HepG2 (cell line): ENCODE data around the gene ARL6IP4. TPM values are rescaled to one million over a fixed set of nuclear protein-coding genes. Genes with fewer than 3 reads are reported as not detected.
A peak's percentile ranks its signal among the peaks of the same experiment; 100 is the strongest.

Source experiments
- ATAC-seq: fragments of 200-7000 bp; cut with Tn5 transposase; 3 replicates; pipeline ENCODE4 v1.9.1; 2020; ENCODE audit warnings: mild to moderate bottlenecking, moderate library complexity
- BruUV-seq: library from RNA; stranded (reverse); fragments of 400-500 nt; replicated peaks from 2 replicates; lab custom pipeline; 2021; lab: Mats Ljungman, UMichigan
- CTCF ChIA-PET: fragments of 300-600 bp; formaldehyde crosslinking; extraction: SDS; loops from one replicate; lab custom pipeline; 2021; ENCODE audit warnings: low total read pairs, inconsistent platforms, low intra/inter-chr PET ratio; lab: Yijun Ruan, JAX
- POLR2A ChIA-PET: fragments of 350-600 bp; sonication (Branson Sonifier 250); formaldehyde crosslinking; loops from one replicate; lab custom pipeline; 2020; ENCODE audit warnings: antibody characterized with exemption, inconsistent platforms; lab: Yijun Ruan, JAX
- DNase-seq: peaks from one replicate; pipeline ENCODE4 v3.0.0-alpha.2; 2015; ENCODE audit warnings: low spot score
- FAIRE-seq: peaks from 3 replicates; lab custom pipeline; 2011; peaks lifted over from hg19 to GRCh38; lab: Jason Lieb, UNC
- H2AFZ ChIP-seq: one replicate; pipeline ENCODE4 v1.6.1; 2011; ENCODE audit warnings: low read length, inconsistent platforms
- H3K27ac ChIP-seq: fragments of 300-600 bp; 3 replicates; pipeline ENCODE4 v1.8.0; 2011; ENCODE audit warnings: mixed run types, mild to moderate bottlenecking, mixed read lengths, low read length, inconsistent platforms; ENCODE audit not compliant: insufficient read depth; ENCODE audit errors: extremely low read length
- H3K27me3 ChIP-seq, 2 experiments: fragments of 200-600 bp in 1 of 2; 2 replicates in 1 of 2; 3 replicates in 1 of 2; pipeline versions ENCODE4 v1.6.0 to v1.8.0; 2011; ENCODE audit warnings: low read length in 2 of 2, mild to moderate bottlenecking in 2 of 2, moderate library complexity in 2 of 2, inconsistent platforms in 1 of 2; ENCODE audit not compliant: insufficient read depth in 2 of 2, control insufficient read depth in 1 of 2
- H3K36me3 ChIP-seq, 2 experiments: fragments of 200-600 bp in 1 of 2; replicated peaks in 1 of 2; 2 replicates in 1 of 2; 3 replicates in 1 of 2; pipeline versions ENCODE4 v1.5.1 to v1.8.0; 2011; ENCODE audit warnings: low read length in 2 of 2, inconsistent platforms in 1 of 2; ENCODE audit not compliant: insufficient read depth in 2 of 2, control insufficient read depth in 1 of 2
- H3K4me1 ChIP-seq: 2 replicates; pipeline ENCODE4 v1.5.1; 2012; ENCODE audit warnings: low read length, inconsistent platforms; ENCODE audit not compliant: insufficient read depth
- H3K4me2 ChIP-seq: 2 replicates; pipeline ENCODE4 v1.6.0; 2011; ENCODE audit warnings: low read depth, low read length, inconsistent platforms
- H3K4me3 ChIP-seq, 3 experiments: fragments of 200-600 bp in 1 of 3; sonication (generic), shearing (Covaris generic) in 1 of 3; replicated peaks in 1 of 3; 2 replicates each; pipeline ENCODE4 v1.5.1; 2011 to 2016; ENCODE audit warnings: low read length in 3 of 3, inconsistent platforms in 2 of 3, low read depth in 2 of 3, mild to moderate bottlenecking in 2 of 3, control low read depth in 1 of 3, mixed read lengths in 1 of 3; ENCODE audit not compliant: insufficient read depth in 1 of 3
- H3K79me2 ChIP-seq: one replicate; pipeline ENCODE4 v1.6.1; 2011; ENCODE audit warnings: low read length, inconsistent platforms; ENCODE audit not compliant: insufficient read depth
- H3K9ac ChIP-seq: 2 replicates; pipeline ENCODE4 v1.6.0; 2011; ENCODE audit warnings: mild to moderate bottlenecking, low read depth, low read length, inconsistent platforms; ENCODE audit not compliant: insufficient read depth
- H3K9me3 ChIP-seq: 2 replicates; pipeline ENCODE4 v1.5.1; 2012; ENCODE audit warnings: mild to moderate bottlenecking, low read length
- H4K20me1 ChIP-seq: 2 replicates; pipeline ENCODE4 v1.6.0; 2011; ENCODE audit warnings: inconsistent platforms, mild to moderate bottlenecking, low read length, moderate library complexity; ENCODE audit not compliant: insufficient read depth
- REST ChIP-seq, 2 experiments: IDR thresholded peaks; 2 replicates each; pipeline ENCODE4 v1.6.1; 2011 to 2012; ENCODE audit warnings: low read length in 2 of 2, borderline replicate concordance in 1 of 2, low read depth in 1 of 2, mild to moderate bottlenecking in 1 of 2, moderate library complexity in 1 of 2
- THYN1 ChIP-seq: sonication (generic); formaldehyde crosslinking; IDR thresholded peaks from 2 replicates; pipeline ENCODE4 v1.8.1; 2023; ENCODE audit warnings: low read depth, mild to moderate bottlenecking, moderate library complexity, missing genetic modification reagents, borderline replicate concordance
- ZBTB2 ChIP-seq: sonication (generic); formaldehyde crosslinking; IDR thresholded peaks from 2 replicates; pipeline ENCODE4 v1.8.0; 2022; ENCODE audit warnings: low read depth, missing genetic modification reagents
- WGBS: methylation state at CpG from one replicate; pipeline ENCODE4 v1.1.6; 2017; ENCODE audit warnings: low lambda C conversion rate; 5-methylcytosine and 5-hydroxymethylcytosine counted together
- in situ Hi-C: cut with HindIII; loops from 2 replicates; pipeline ENCODE4 v1.10.0; 2017; ENCODE audit warnings: low pct_unique_long_range_greater_than_20kb; ENCODE audit not compliant: extremely low pct_ligation_motif_present
- intact Hi-C: fragments of 100-400 bp; cut with micrococcal nuclease; formaldehyde crosslinking; loops from one replicate; pipeline ENCODE4 v1.10.0; 2022; ENCODE audit not compliant: unreplicated experiment
- polyA plus RNA-seq, 8 experiments: library from polyadenylated mRNA; depleted of rRNA in 3 of 8; stranded (reverse) in 7 of 8; unstranded in 1 of 8; fragments of >200 nt; fragmentation: Illumina TruSeq in 4 of 8; extraction: Trizol in 4 of 8; gene quantifications; 2 replicates each; pipeline versions ENCODE4 v1.2.1 to v1.2.3, GENCODE V29; 2011 to 2016; ENCODE audit warnings: low read depth in 4 of 8, missing spikeins in 1 of 8, mixed read lengths in 1 of 8; ENCODE audit not compliant: insufficient read depth in 1 of 8
- total RNA-seq, 5 experiments: library from RNA; depleted of rRNA; stranded (reverse); fragments of >200 nt; fragmentation: Illumina TruSeq; extraction: Trizol; gene quantifications; 2 replicates each; pipeline ENCODE4 v1.2.3, GENCODE V29; 2016; ENCODE audit warnings: low read depth in 1 of 5

The ARL6IP4 gene
- total and polyA plus RNA-seq, 2 of the 13 experiments (the other 11 are each of a cell fraction or from before 2014, with no cell fraction given): 155 to 220 TPM

GRCh38 chr12:122956035-122956434, 24.4 kb upstream of the ARL6IP4 start:
- H3K9me3 ChIP-seq: no peaks in the 10 kb centered on the region
- ChIA-PET POLR2A (interaction anchor here (1.6 kb wide), 1 partner anchor 277 kb away, joined by 3 read pairs; the partner anchor contains the start of genes MPHOSPH9 and MTRFR), CTCF (no interaction called here)
- no peak overlapping the region for H3K27ac ChIP-seq
- no peak for DNase-seq
- peaks cover 10% of the 10 kb centered on the region; the same call in 1 of the 2 replicates for H3K4me1 ChIP-seq
- ATAC-seq: no peak
- no peak for TF ChIP-seq THYN1 (CRISPR knock-in tag)
- TF ChIP-seq REST (IDR thresholded peaks at IDR 0.05; ENCODE audit: borderline replicate concordance in 1 of 2, low read depth in 1 of 2, low read length in 2 of 2): peak in 1 of 2 experiments; percentile 81
- no peak for TF ChIP-seq ZBTB2 (CRISPR knock-in tag)
- BruUV-seq: no TSS peak
- H3K9ac ChIP-seq: no peak overlapping the region
- no peak overlapping the region for H3K4me2 ChIP-seq
- WGBS: 96% methylated on average over 2 of the region's 2 CpGs
- peaks cover 2 to 3% of the 10 kb centered on the region in 2 experiments; a peak in 3 of 5 replicates for H3K36me3 ChIP-seq
- intact Hi-C loops (no loop called here), in situ Hi-C loops (no loop called here)
- no peak overlapping the region for H2AFZ ChIP-seq
- no peaks in the 10 kb centered on the region for H3K27me3 ChIP-seq
- H3K79me2 ChIP-seq: no peaks in the 10 kb centered on the region
- no peaks in the 10 kb centered on the region for H4K20me1 ChIP-seq
- no peak for FAIRE-seq
- no peak overlapping the region for H3K4me3 ChIP-seq
